Measurements from ENCODE around the gene CTNND2.

DNA sequence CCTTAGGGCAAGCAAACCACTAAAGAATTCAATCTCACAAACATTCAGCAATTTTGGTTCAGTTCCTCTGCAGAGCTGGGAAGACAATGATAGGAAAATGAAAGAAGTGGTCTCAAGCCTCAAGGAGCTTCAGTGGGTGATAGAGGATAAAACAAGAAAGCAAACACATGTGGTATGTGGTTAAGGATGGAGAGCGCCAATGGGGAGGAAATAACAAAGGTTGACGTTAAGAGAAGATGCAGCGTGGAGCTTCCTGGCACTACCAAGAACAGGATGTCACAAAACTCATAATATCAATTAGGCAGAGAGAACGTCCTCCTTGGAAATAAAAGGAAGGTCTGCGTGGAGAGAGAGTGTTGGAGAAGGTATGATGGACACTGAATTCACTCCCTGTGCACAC, 731.8 kb downstream of the CTNND2 start:
- TF ChIP-seq SP1 (IDR thresholded peaks at IDR 0.05) (no peak), FOXK2 (IDR thresholded peaks at IDR 0.05) (no peak), FOXM1 (IDR thresholded peaks at IDR 0.05; ENCODE audit: borderline replicate concordance) (no peak), HDGF (IDR thresholded peaks at IDR 0.05; ENCODE audit: borderline replicate concordance) (no peak), ARNT (IDR thresholded peaks at IDR 0.05) (no peak)

Measured in HEK293T (cell line).